ENCODE results near the gene IQCC. TPM values are rescaled to one million over a fixed set of nuclear protein-coding genes. Genes with fewer than 3 reads are reported as not detected.

IQCC gene
- total RNA-seq, 2 experiments from 2014 or later = 2.4 to 3.2 TPM

DNA sequence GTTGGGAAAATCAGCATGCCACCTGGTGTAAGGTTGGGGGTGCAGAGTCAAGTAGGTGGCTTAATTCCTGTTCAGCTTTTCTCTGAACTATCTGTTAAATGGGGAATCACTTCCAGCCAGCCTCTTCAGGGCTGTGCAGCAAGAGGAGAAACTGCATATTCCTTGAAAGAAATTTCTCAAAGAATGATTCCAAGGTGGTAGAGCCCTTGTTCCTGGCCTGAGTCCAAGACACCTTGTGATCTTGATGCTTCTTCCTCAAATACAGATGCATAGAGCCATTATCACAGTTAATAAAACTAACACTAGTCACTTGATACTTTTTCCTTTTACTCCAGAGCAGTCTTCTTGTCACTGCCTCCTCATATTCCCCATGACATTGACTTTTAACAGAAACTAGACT is 20.8 kb upstream of the IQCC start:
- Mint-ChIP-seq H3K27ac (no peak overlapping the region), H3K27me3 (no peaks in the 10 kb centered on the region), H3K4me1 (ENCODE audit: low read depth) (peaks cover 51% of the 10 kb centered on the region), H3K36me3 (ENCODE audit: low read depth) (peaks cover 81% of the 10 kb centered on the region), H3K4me3 (no peak overlapping the region), H3K9me3 (no peaks in the 10 kb centered on the region)
- Histone ChIP-seq H3K27me3 (ENCODE audit: control insufficient read depth in 1 of 2, insufficient read depth in 2 of 2, low read length in 2 of 2) (no peaks in the 10 kb centered on the region), H3K4me3 (ENCODE audit: low read length) (no peak overlapping the region), H3K4me1 (ENCODE audit: insufficient read depth, low read length) (peaks cover 36% of the 10 kb centered on the region), H3K27ac (ENCODE audit: low read depth in 1 of 2, low read length in 2 of 2) (no peak overlapping the region), H3K36me3 (ENCODE audit: insufficient read depth, low read length) (peaks cover 54% of the 10 kb centered on the region), H3K9me3 (ENCODE audit: control insufficient read depth in 1 of 2, insufficient read depth in 1 of 2, low read length in 2 of 2) (no peaks in the 10 kb centered on the region)
- ChIA-PET POLR2A (no interaction called here), CTCF (no interaction called here)
- TF ChIP-seq, protein P1, sequence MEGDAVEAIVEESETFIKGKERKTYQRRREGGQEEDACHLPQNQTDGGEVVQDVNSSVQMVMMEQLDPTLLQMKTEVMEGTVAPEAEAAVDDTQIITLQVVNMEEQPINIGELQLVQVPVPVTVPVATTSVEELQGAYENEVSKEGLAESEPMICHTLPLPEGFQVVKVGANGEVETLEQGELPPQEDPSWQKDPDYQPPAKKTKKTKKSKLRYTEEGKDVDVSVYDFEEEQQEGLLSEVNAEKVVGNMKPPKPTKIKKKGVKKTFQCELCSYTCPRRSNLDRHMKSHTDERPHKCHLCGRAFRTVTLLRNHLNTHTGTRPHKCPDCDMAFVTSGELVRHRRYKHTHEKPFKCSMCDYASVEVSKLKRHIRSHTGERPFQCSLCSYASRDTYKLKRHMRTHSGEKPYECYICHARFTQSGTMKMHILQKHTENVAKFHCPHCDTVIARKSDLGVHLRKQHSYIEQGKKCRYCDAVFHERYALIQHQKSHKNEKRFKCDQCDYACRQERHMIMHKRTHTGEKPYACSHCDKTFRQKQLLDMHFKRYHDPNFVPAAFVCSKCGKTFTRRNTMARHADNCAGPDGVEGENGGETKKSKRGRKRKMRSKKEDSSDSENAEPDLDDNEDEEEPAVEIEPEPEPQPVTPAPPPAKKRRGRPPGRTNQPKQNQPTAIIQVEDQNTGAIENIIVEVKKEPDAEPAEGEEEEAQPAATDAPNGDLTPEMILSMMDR (IDR thresholded peaks at IDR 0.05) = no peak
- no peak for ATAC-seq (ENCODE audit: poor library complexity)
- intact Hi-C loops (cut with DNase I, micrococcal nuclease) = no loop called here
- DNase-seq = no peak

DNA sequence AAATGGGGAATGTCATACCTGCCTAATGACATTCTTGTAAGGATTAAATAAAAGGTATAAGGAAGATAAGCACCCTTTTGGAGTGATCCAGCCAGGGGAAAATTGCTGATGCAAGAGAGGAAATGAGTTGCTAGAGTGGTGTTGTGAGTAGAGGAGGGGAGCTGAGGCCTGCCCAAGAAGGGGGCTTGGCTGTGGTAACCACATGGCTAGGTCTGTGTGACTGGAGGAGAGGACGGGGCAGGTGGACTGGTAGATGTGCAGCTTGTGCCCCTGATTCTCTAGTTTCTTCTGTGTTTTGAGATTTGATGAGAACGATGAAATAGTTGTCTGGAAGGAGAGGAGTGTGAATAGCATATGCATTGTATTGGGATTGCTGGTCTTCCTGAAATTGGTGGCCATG is 19.4 kb upstream of the IQCC start:
- POLR2A ChIA-PET = no interaction called here
- no peaks in the 10 kb centered on the region for H3K27me3 Mint-ChIP-seq

DNA sequence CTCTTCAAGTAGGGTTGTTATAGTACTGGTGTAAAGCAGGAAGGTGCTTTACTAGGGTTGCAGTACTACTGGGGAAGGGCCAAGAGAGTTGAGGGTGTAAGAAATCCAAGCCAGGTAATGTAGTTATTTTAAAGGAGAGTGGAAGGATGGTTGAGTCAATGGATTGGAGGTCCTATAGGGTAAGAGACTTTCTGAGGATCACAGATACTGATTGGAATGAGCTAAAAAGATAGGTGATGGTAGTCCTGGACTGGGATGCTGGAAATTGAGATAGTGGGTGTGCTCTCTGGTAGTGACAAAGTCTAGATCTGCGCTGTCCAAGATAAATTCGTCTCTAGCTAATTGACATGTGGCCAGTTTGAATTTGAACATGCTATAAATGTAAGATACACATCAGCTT is 19.0 kb upstream of the IQCC start:
- Histone ChIP-seq H3K4me1 (ENCODE audit: insufficient read depth, low read length) (peaks cover 22% of the 10 kb centered on the region), H3K4me3 (ENCODE audit: low read length) (no peak overlapping the region), H3K27ac (ENCODE audit: low read depth in 1 of 2, low read length in 2 of 2) (no peak overlapping the region), H3K27me3 (ENCODE audit: control insufficient read depth in 1 of 2, insufficient read depth in 2 of 2, low read length in 2 of 2) (no peaks in the 10 kb centered on the region), H3K9me3 (ENCODE audit: control insufficient read depth in 1 of 2, insufficient read depth in 1 of 2, low read length in 2 of 2) (no peaks in the 10 kb centered on the region), H3K36me3 (ENCODE audit: insufficient read depth, low read length) (peaks cover 71% of the 10 kb centered on the region)
- ChIA-PET POLR2A (no interaction called here), CTCF (no interaction called here)
- Mint-ChIP-seq H3K27ac (no peak overlapping the region), H3K4me1 (ENCODE audit: low read depth) (peaks cover 34% of the 10 kb centered on the region), H3K36me3 (ENCODE audit: low read depth) (peaks cover 83% of the 10 kb centered on the region), H3K27me3 (no peaks in the 10 kb centered on the region), H3K4me3 (no peak overlapping the region), H3K9me3 (no peaks in the 10 kb centered on the region)
- TF ChIP-seq, protein P1 (IDR thresholded peaks at IDR 0.05) = no peak
- intact Hi-C loops (cut with DNase I, micrococcal nuclease) = no loop called here
- ATAC-seq (ENCODE audit: poor library complexity) (no peak), DNase-seq (no peak)

More for the DNA sequence above, 19.4 kb upstream of the IQCC start:
- Mint-ChIP-seq H3K36me3 (ENCODE audit: low read depth) (peaks cover 83% of the 10 kb centered on the region), H3K9me3 (no peaks in the 10 kb centered on the region), H3K4me1 (ENCODE audit: low read depth) (peaks cover 39% of the 10 kb centered on the region), H3K27ac (no peak overlapping the region), H3K4me3 (no peak overlapping the region)
- H3K36me3 ChIP-seq (ENCODE audit: insufficient read depth, low read length) = peaks cover 67% of the 10 kb centered on the region
- no peaks in the 10 kb centered on the region for H3K27me3 ChIP-seq (ENCODE audit: control insufficient read depth in 1 of 2, insufficient read depth in 2 of 2, low read length in 2 of 2)
- intact Hi-C loops (cut with DNase I, micrococcal nuclease) = no loop called here
- no peaks in the 10 kb centered on the region for H3K9me3 ChIP-seq (ENCODE audit: control insufficient read depth in 1 of 2, insufficient read depth in 1 of 2, low read length in 2 of 2)
- CTCF ChIA-PET = no interaction called here
- no peak overlapping the region for H3K4me3 ChIP-seq (ENCODE audit: low read length)
- peaks cover 26% of the 10 kb centered on the region for H3K4me1 ChIP-seq (ENCODE audit: insufficient read depth, low read length)
- TF ChIP-seq, protein P1 (IDR thresholded peaks at IDR 0.05) = no peak
- DNase-seq (no peak), ATAC-seq (ENCODE audit: poor library complexity) (no peak)
- H3K27ac ChIP-seq (ENCODE audit: low read depth in 1 of 2, low read length in 2 of 2) = no peak overlapping the region
